ENCODE data around the gene AMIGO1.

The AMIGO1 gene

DNA sequence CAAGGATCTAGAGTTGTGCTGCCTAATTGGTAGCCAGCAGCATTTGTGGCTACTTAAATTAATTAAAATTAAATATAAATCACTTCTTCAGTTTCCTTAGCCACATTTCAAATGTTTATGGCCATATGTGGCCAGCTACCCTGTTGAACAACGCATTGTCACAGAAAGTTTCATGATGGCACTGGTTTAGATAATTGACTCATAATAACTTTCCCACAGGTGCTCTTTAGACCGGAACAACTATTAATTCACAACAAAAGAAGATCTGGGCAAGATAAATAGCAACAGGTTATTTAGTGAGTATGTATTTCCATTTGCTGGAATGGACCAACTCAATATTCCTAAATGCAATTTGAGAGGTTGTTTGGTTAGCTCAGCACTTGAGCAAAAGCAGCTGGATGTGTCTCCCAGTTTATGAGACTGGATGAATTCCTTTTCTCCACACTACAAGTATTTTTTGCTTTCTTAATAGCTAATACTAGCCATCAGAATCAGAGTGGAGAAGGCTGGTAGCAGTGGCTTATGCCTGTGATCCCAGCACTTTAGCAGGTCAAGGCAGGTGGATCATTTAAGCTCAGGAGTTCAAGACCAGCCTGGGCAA, 3.7 kb upstream of the AMIGO1 start:
- H3K4me2 ChIP-seq (ENCODE audit: low read depth, low read length, poor library complexity, severe bottlenecking) = no peak overlapping the region
- H3K79me2 ChIP-seq (ENCODE audit: insufficient read depth, low read length) = no peaks in the 10 kb centered on the region
- H4K20me1 ChIP-seq (ENCODE audit: low read depth, low read length) = no peaks in the 10 kb centered on the region
- no peak overlapping the region for H3K4me3 ChIP-seq (ENCODE audit: insufficient read depth, low read length, poor library complexity, severe bottlenecking)
- no peaks in the 10 kb centered on the region for H3K27me3 ChIP-seq (ENCODE audit: low read length)
- TF ChIP-seq CTCF (IDR thresholded peaks at IDR 0.05; ENCODE audit: insufficient read depth, low read length, poor library complexity, severe bottlenecking) (no peak), EZH2phosphoT487 (conservative IDR thresholded peaks at IDR 0.05; ENCODE audit: low read length) (no peak)
- no peaks in the 10 kb centered on the region for H3K36me3 ChIP-seq (ENCODE audit: low read length)
- no peaks in the 10 kb centered on the region for H3K9me3 ChIP-seq (ENCODE audit: insufficient read depth, low read length)
- no peak overlapping the region for H3K27ac ChIP-seq (ENCODE audit: low read depth, low read length)
- H3K9me2 ChIP-seq (replicated peaks; ENCODE audit: insufficient read depth, low read length) = no peaks in the 10 kb centered on the region
- no peak overlapping the region for H2AFZ ChIP-seq (ENCODE audit: low read depth, low read length, severe bottlenecking)
- H3F3A ChIP-seq (ENCODE audit: insufficient read depth) = no peaks in the 10 kb centered on the region
- H3K9ac ChIP-seq (ENCODE audit: low read length) = no peak overlapping the region

DNA sequence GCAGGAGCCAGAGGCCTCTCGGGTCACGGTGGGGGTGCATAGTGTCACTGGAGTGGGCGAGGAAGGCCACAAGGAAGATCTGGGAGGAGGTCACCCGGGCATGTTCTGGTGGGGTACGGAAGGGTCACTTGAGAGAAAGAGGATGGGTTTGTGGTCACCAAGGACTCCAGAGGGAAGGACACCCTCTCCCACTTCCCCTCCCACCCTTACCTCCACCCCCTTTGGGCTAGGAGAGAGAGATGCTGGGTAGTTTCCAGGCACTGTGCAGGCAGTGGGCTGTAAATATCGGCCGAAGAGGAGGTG, 703 bp downstream of the AMIGO1 start:
- H3K36me3 ChIP-seq (ENCODE audit: low read length) = no peaks in the 10 kb centered on the region
- H3K79me2 ChIP-seq (ENCODE audit: insufficient read depth, low read length) = no peaks in the 10 kb centered on the region
- H3K4me3 ChIP-seq (ENCODE audit: insufficient read depth, low read length, poor library complexity, severe bottlenecking) = no peak overlapping the region
- no peak overlapping the region for H3K27ac ChIP-seq (ENCODE audit: low read depth, low read length)
- no peak overlapping the region for H2AFZ ChIP-seq (ENCODE audit: low read depth, low read length, severe bottlenecking)
- no peaks in the 10 kb centered on the region for H3K9me3 ChIP-seq (ENCODE audit: insufficient read depth, low read length)
- peak overlapping the region; percentile 51; the same call in 1 of the 2 replicates for H3K9ac ChIP-seq (ENCODE audit: low read length)
- no peaks in the 10 kb centered on the region for H3F3A ChIP-seq (ENCODE audit: insufficient read depth)
- H3K27me3 ChIP-seq (ENCODE audit: low read length) = no peaks in the 10 kb centered on the region
- H3K4me2 ChIP-seq (ENCODE audit: low read depth, low read length, poor library complexity, severe bottlenecking) = peak overlapping the region; percentile 77
- TF ChIP-seq CTCF (IDR thresholded peaks at IDR 0.05; ENCODE audit: insufficient read depth, low read length, poor library complexity, severe bottlenecking) (no peak), EZH2phosphoT487 (conservative IDR thresholded peaks at IDR 0.05; ENCODE audit: low read length) (no peak)
- H4K20me1 ChIP-seq (ENCODE audit: low read depth, low read length) = no peaks in the 10 kb centered on the region
- no peaks in the 10 kb centered on the region for H3K9me2 ChIP-seq (replicated peaks; ENCODE audit: insufficient read depth, low read length)

GRCh38 chr1:109508001-109508872, 1.3 kb downstream of the AMIGO1 start:
- H3K79me2 ChIP-seq (ENCODE audit: insufficient read depth, low read length) = no peaks in the 10 kb centered on the region
- no peaks in the 10 kb centered on the region for H3K36me3 ChIP-seq (ENCODE audit: low read length)
- H2AFZ ChIP-seq (ENCODE audit: low read depth, low read length, severe bottlenecking) = no peak overlapping the region
- TF ChIP-seq EZH2phosphoT487 (conservative IDR thresholded peaks at IDR 0.05; ENCODE audit: low read length) (no peak), CTCF (IDR thresholded peaks at IDR 0.05; ENCODE audit: insufficient read depth, low read length, poor library complexity, severe bottlenecking) (no peak)
- no peaks in the 10 kb centered on the region for H3K27me3 ChIP-seq (ENCODE audit: low read length)
- H3K4me2 ChIP-seq (ENCODE audit: low read depth, low read length, poor library complexity, severe bottlenecking) = no peak overlapping the region
- H3K4me3 ChIP-seq (ENCODE audit: insufficient read depth, low read length, poor library complexity, severe bottlenecking) = no peak overlapping the region
- H3K9me2 ChIP-seq (replicated peaks; ENCODE audit: insufficient read depth, low read length) = no peaks in the 10 kb centered on the region
- H3F3A ChIP-seq (ENCODE audit: insufficient read depth) = no peaks in the 10 kb centered on the region
- H3K9ac ChIP-seq (ENCODE audit: low read length) = no peak overlapping the region
- no peaks in the 10 kb centered on the region for H3K9me3 ChIP-seq (ENCODE audit: insufficient read depth, low read length)
- no peak overlapping the region for H3K27ac ChIP-seq (ENCODE audit: low read depth, low read length)
- no peaks in the 10 kb centered on the region for H4K20me1 ChIP-seq (ENCODE audit: low read depth, low read length)
